Loucy (cell line): ENCODE data around the gene CD300C.

Experiments
- CTCF ChIP-seq: fragments of 200-600 bp; sonication (generic); conservative IDR thresholded peaks from 2 replicates; pipeline ENCODE4 v1.5.1; 2014; ENCODE audit warnings: mild to moderate bottlenecking, antibody characterized with exemption, low read length
- EZH2phosphoT487 ChIP-seq: fragments of 200-600 bp; IDR thresholded peaks from 2 replicates; pipeline ENCODE4 v1.6.1; 2018; ENCODE audit warnings: antibody characterized with exemption, mild to moderate bottlenecking, moderate library complexity, borderline replicate concordance

DNA sequence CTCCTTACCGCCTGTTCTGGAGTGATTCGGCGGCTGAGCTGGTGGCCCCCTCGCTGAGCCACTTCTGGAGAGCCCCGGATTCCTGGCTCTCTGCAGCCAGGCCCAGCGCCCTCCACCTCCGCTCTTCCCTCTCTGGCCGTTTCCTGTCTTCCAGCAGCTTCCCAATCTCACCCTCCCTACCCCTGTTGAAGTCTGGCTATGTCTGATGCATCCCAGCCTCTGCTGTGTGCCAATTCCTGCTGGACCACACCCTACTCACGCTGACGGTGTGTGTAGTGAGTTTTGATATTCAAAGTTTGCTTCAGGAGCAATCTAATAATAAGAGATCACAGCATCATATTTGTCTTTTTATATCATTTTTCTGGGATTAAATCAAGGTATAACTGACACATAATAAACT lies 36.7 kb upstream of the CD300C start:
- no peak for TF ChIP-seq EZH2phosphoT487
- TF ChIP-seq CTCF: no peak
